HG03565 (cell line): ENCODE data around the gene ZNF484.
"Not testable (repeated sequence)": the region's sequence is repeated elsewhere in the genome, so short reads cannot be mapped to it uniquely, and the experiment has no call there.

ENCODE experiments used
- ATAC-seq: cut with Tn5 transposase; IDR thresholded peaks from one replicate; pipeline ENCODE4 v1.9.1; 2021; ENCODE audit warnings: mild to moderate bottlenecking, moderate library complexity; ENCODE audit not compliant: unreplicated experiment

ZNF484 gene

GRCh38 chr9:92864152-92864551 lies 13.7 kb downstream of the ZNF484 start:
- no peak for ATAC-seq

GRCh38 chr9:92860867-92861266 lies 17.0 kb downstream of the ZNF484 start:
- ATAC-seq: no peak

DNA sequence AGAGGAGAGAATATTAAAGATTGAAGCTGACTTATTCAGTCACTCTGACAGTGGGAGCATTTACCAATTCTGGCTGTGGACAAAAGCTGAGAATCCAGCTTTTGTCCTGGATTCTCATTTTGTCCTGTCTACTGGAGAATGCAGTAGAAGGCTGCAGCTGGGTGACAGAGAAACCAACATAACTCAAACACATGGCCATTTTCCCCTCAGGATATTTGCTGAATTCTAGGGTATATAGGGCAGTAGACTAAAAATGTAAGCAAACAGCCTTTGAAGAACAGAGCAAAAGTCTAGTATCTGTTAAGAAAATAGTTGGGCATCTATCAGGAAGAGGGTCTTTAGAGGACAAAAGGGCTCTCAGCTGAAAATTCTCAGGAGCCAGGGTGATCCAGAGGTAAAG lies 20.6 kb downstream of the ZNF484 start:
- ATAC-seq: no peak

GRCh38 chr9:92853716-92854115 lies 24.1 kb downstream of the ZNF484 start:
- no peak for ATAC-seq

- ATAC-seq: no peak
Observed at GRCh38 chr9:92850898-92851297, 26.9 kb downstream of the ZNF484 start.

DNA sequence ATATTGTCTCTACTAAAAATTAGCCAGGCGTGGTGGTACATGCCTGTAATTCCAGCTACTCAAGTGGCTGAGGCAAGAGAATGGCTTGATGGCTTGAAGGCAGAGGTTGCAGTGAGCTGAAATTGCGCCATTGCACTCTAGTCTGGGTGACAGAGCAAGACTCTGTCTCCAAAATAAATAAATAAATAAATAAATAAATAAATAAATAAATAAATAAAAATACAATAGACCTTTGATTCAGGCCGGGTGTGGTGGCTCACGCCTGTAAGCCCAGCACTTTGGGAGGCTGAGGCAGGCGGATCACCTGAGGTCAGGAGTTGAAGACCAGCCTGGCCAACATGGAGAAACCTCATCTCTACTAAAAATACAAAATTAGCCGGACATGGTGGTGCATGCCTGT lies 29.1 kb downstream of the ZNF484 start:
- ATAC-seq: not testable (repeated sequence)

- ATAC-seq: no peak
Observed at GRCh38 chr9:92846662-92847145, 31.1 kb downstream of the ZNF484 start.

GRCh38 chr9:92838411-92838810 lies 39.4 kb downstream of the ZNF484 start:
- not testable (repeated sequence) for ATAC-seq

DNA sequence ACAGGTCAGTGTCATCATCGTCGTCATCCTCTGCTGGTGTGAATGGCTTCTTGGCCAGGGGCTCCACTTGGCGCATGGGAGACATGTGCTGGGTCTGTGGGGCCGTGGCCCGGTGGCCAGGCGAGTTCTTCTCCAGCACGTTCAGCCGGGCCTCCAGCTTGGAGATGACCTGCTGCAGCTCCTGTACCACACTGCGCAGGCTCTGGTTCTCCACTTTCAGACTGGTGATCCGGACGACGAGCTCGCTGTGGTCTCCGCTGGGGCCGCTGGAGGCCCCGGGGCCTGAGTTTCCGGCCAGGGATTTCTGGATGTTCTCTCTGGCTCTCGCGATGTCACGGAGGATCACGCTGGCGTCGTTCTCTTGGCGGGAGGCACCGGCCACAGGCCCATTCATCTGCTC lies 40.6 kb downstream of the ZNF484 start:
- no peak for ATAC-seq

GRCh38 chr9:92829420-92829819 lies 48.4 kb downstream of the ZNF484 start:
- ATAC-seq: no peak

- not testable (repeated sequence) for ATAC-seq
Observed at GRCh38 chr9:92825065-92825464, 52.8 kb downstream of the ZNF484 start.

GRCh38 chr9:92820964-92821363 lies 56.9 kb downstream of the ZNF484 start:
- no peak for ATAC-seq

DNA sequence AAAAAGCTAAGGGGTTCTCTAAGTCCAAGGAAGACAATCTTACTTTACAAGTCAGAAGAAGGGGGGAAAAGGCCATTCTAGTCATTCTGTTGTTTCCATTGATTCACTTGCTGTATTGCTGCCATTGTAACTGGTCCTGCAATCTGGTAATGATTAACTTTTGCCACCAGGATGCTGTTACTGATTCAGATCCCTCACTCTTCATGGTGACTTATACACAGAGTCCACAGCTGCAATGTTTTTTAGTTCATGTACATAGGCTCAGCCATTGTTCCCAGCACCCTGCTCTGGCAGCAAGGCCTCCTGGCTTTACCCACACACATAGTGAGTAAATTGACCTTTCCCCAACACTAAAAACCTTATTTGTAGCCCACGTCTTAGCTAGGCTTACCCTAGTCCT lies 57.9 kb downstream of the ZNF484 start:
- not testable (repeated sequence) for ATAC-seq

DNA sequence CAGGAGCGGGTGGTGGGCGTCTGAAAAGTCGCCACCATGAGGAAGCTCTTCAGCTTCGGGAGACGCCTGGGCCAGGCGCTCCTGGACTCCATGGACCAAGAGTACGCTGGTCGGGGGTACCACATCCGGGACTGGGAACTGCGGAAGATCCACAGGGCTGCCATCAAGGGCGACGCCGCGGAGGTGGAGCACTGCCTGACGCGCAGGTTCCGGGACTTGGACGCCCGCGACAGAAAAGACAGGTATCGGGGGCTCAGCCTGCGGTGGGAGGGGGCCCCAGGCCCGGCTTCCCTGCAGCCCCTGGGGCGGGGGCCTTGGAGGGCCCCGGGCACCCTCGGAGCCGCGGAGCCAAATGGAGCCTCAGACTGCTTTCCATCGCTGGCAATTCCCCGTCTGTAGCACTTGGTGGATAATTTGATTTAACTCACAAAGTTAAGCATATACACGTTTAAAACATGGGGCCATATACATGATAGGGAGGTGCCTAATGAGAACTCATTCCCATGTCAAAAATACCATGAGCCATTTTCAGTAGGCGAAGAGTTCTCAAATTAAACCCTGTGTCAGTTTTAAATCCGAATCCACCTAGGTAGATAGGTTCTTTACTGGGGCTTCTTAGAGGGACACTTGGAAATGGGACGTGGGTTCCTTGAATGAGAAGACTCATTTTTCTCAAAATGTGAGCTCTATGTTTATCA lies 68.1 kb downstream of the ZNF484 start:
- not testable (repeated sequence) for ATAC-seq

DNA sequence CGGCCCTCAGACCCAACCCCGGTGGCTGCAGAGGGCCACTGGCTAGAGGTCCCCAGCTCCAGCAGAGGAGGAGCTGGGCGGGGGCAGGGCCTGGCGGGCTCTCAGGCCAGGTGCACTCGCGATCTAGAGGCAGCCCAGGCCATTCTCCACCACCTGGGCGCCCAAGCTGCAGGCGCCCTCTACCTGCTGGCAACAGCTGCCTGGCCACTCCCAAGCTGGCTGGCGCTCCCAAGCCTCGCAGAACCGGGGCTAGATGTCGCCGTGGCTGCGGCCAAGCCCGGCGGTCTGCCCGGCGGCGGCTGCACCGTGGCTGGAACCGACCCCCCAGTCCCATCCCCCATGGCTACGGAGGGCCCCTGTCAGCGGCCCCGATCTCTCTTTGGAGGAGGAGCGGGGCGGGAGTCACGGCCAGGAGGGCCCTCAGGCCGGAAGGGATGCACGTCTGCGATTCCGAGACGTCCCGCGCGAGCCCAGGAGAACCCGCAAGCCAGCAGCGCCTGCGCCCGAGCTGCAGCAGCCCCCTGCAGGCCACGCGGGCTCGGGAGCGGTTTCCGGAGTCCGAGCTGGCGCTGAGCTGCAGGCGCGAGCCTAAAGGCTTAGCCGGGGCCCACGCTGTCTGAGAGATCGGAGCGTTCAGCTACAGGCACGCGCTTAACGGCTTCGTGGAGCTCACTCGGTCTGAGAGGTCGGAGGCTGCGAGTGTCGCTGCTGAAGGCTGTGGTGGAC lies 68.9 kb downstream of the ZNF484 start:
- ATAC-seq: no peak

- ATAC-seq: no peak
Observed at GRCh38 chr9:92807757-92808725, 69.8 kb downstream of the ZNF484 start.

- no peak for ATAC-seq
Observed at GRCh38 chr9:92807031-92807756, 70.6 kb downstream of the ZNF484 start.

DNA sequence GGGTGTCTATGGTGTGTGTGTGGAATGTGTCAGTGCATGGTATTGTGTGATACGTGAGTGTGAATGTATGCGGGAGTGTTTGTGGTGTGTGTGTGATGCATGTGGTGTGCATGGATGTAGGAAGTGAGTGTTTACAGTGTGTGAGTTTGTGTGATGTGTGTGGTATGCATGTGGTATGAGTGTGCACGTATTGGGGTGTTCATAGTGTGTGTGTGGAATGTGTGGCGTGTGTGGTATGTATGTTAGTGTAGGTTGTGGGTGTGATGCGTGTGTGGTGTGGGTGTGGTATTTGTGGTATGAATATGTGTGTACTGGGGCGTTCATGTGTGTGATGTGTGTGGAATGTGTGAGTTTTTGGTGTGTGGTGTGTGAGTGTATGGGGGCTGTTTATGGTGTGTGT lies 73.1 kb downstream of the ZNF484 start:
- ATAC-seq: no peak

GRCh38 chr9:92798358-92798757 lies 79.5 kb downstream of the ZNF484 start:
- ATAC-seq: no peak

DNA sequence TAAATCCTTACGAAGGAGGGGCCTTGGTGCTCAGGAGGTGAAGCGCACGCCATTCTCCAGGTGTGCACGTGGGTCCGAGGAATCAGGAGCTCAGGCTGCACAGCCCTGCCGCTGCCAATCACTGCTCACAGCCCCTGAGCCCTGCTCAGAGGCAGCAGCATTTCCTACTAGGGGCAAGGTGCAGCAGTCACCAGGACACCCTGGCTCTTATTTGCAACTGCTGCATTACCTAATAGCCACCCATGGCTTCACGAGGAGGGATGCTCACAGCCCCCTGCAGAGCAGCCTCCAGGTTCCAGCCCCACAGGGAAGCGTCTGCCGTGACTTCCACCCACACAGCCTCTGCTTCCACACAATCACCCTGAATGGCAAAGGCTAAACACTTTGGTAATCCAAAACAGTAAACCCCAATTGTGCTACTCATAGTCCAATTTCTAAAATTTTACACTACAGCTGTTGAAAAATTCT lies 81.5 kb downstream of the ZNF484 start:
- ATAC-seq: not testable (repeated sequence)
